ENCODE measurements around the gene HHAT. TPM values are rescaled to one million over a fixed set of nuclear protein-coding genes. Genes with fewer than 3 reads are reported as not detected.

HHAT gene
- total and polyA plus RNA-seq, 2 of the 4 experiments (the other 2 are of a cell fraction) = 1.7 to 2.5 TPM

DNA sequence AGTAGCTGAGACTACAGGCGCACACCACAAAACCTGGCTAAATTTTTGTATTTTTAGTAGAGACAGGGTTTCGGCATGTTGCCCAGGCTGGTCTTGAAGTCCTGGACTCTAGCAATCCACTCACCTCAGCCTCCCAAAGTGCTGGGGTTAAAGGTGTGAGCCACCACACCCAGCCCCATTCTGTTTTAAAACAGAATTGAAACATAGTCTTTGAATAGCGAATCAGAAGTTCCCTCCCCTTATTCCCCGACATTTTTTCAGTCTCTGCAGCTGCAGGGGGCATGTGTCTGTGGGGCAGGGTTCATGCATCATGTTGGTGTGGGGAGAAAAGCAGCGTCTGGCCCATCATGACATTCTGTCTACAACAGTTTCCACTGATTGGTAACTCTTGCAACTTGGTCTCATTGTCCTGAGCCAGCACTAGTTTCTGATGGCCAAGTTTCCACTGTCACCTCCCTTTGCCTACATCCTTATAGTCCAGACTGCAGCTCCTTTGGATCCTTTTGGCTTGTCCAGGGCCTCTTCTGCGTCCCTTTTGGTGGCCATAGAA lies 15.6 kb upstream of the HHAT start:
- no peak overlapping the region for H3K4ac ChIP-seq (ENCODE audit: low read depth, low read length)
- TF ChIP-seq MAZ (IDR thresholded peaks at IDR 0.05; ENCODE audit: borderline replicate concordance, low read depth, low read length) (no peak), FOS (IDR thresholded peaks at IDR 0.05; ENCODE audit: low read depth, low read length) (no peak), RCOR1 (IDR thresholded peaks at IDR 0.05; ENCODE audit: insufficient replicate concordance, low read length) (no peak), CTCF (conservative IDR thresholded peaks at IDR 0.05; ENCODE audit: low read depth, low read length) (no peak), USF2 (IDR thresholded peaks at IDR 0.05; ENCODE audit: low read depth, low read length) (no peak), CHD1 (IDR thresholded peaks at IDR 0.05; ENCODE audit: low read depth, low read length) (no peak), CEBPB (IDR thresholded peaks at IDR 0.05; ENCODE audit: low read depth, low read length) (no peak), SMC3 (IDR thresholded peaks at IDR 0.05; ENCODE audit: low read depth, low read length) (no peak), BHLHE40 (IDR thresholded peaks at IDR 0.05; ENCODE audit: low read depth, low read length) (no peak), RFX5 (IDR thresholded peaks at IDR 0.05; ENCODE audit: low read depth, low read length) (no peak), MXI1 (IDR thresholded peaks at IDR 0.05; ENCODE audit: borderline replicate concordance, low read depth, low read length) (no peak), NFE2L2 (IDR thresholded peaks at IDR 0.05; ENCODE audit: low read depth, low read length) (no peak), POLR2A (IDR thresholded peaks at IDR 0.05; ENCODE audit: low read depth, low read length) (no peak)
- no peaks in the 10 kb centered on the region for H3K79me1 ChIP-seq (ENCODE audit: low read depth in 1 of 2, low read length in 2 of 2)
- H3K9me1 ChIP-seq (ENCODE audit: insufficient read depth, low read length) = no peaks in the 10 kb centered on the region
- H3K36me3 ChIP-seq (ENCODE audit: control insufficient read depth, insufficient read depth, low read length) = no peaks in the 10 kb centered on the region
- no peaks in the 10 kb centered on the region for H4K20me1 ChIP-seq (ENCODE audit: insufficient read depth, low read length)
- no peak overlapping the region for H3K27ac ChIP-seq (ENCODE audit: insufficient read depth, low read length)
- no peak for ATAC-seq (ENCODE audit: low read depth)
- no peak overlapping the region for H2AK5ac ChIP-seq (ENCODE audit: low read depth, low read length)
- no peak overlapping the region for H2AFZ ChIP-seq (replicated peaks; ENCODE audit: low read length, poor library complexity)
- H3K4me1 ChIP-seq (ENCODE audit: control insufficient read depth, insufficient read depth, low read length) = 0 out of 2 replicates have a peak, but pooled peaks cover 2% of the 10 kb centered on the region
- no TSS peak for BruUV-seq (replicated peaks)
- POLR2A ChIA-PET (ENCODE audit: unreplicated experiment) = interaction anchor here (0.7 kb wide), 1 partner anchor 77 kb away, joined by 4 read pairs; no protein-coding TSS in a partner anchor
- H3K27me3 ChIP-seq (ENCODE audit: control insufficient read depth, insufficient read depth, low read length) = peaks cover 33% of the 10 kb centered on the region
- no peak overlapping the region for H3K23ac ChIP-seq (ENCODE audit: low read depth, low read length)
- no peak overlapping the region for H4K8ac ChIP-seq (ENCODE audit: low read depth in 2 of 2, low read length in 2 of 2)
- intact Hi-C loops (cut with micrococcal nuclease) (loop anchor here (5.0 kb wide), 1 partner anchor 451 kb away; no protein-coding TSS in a partner anchor), dilution Hi-C loops (cut with HindIII; ENCODE audit: low sequenced_read_pairs, unreplicated experiment) (no loop called here), in situ Hi-C loops (cut with MboI; ENCODE audit: low sequenced_read_pairs) (loop anchor here (5.0 to 25.0 kb wide), 2 partner anchors 176 to 451 kb away; no protein-coding TSS in a partner anchor)
- H3K9ac ChIP-seq (ENCODE audit: low read depth, low read length) = no peak overlapping the region
- no peak overlapping the region for H3K56ac ChIP-seq (ENCODE audit: extremely low read depth, insufficient read depth, low read length)
- no peak overlapping the region for H4K5ac ChIP-seq (ENCODE audit: low read depth, low read length)
- no peak overlapping the region for H4K91ac ChIP-seq (ENCODE audit: insufficient read depth, low read depth, low read length)
- CTCF ChIA-PET = no interaction called here
- H3K9me3 ChIP-seq (ENCODE audit: control insufficient read depth, insufficient read depth, low read length) = no peaks in the 10 kb centered on the region
- H3K4me3 ChIP-seq (ENCODE audit: insufficient read depth, low read depth, low read length) = no peak overlapping the region
- no peak overlapping the region for H3K18ac ChIP-seq (ENCODE audit: low read depth, low read length)
- H2BK5ac ChIP-seq (ENCODE audit: low read depth, low read length, poor library complexity, severe bottlenecking) = no peak overlapping the region
- no peak overlapping the region for H2BK20ac ChIP-seq (ENCODE audit: low read depth, low read length)
- no peak overlapping the region for H3K4me2 ChIP-seq (ENCODE audit: low read depth, low read length)
- no CpG with 5 or more reads among the region's 6 CpGs for WGBS, 2 experiments (ENCODE audit: extremely low coverage in 2 of 2, insufficient read length in 1 of 2)
- H2BK120ac ChIP-seq (ENCODE audit: low read depth, low read length) = no peak overlapping the region
- H3K14ac ChIP-seq (replicated peaks; ENCODE audit: low read depth, low read length) = no peak overlapping the region
- no peak overlapping the region for H2AK9ac ChIP-seq (replicated peaks; ENCODE audit: low read depth, low read length, poor library complexity)
- no peak overlapping the region for H2BK15ac ChIP-seq (ENCODE audit: low read depth, low read length)
- no peak for DNase-seq
